NCI-H748 treated with DMSO at 0.1 percent for 48 hours (cell line): ENCODE measurements around the gene FICD.
"Not testable (repeated sequence)": the region's sequence is repeated elsewhere in the genome, so short reads cannot be mapped to it uniquely, and the experiment has no call there.

Experiments
- DNase-seq: peaks from one replicate; lab custom pipeline; 2025; lab: John Stamatoyannopoulos, UW

The FICD gene

DNA sequence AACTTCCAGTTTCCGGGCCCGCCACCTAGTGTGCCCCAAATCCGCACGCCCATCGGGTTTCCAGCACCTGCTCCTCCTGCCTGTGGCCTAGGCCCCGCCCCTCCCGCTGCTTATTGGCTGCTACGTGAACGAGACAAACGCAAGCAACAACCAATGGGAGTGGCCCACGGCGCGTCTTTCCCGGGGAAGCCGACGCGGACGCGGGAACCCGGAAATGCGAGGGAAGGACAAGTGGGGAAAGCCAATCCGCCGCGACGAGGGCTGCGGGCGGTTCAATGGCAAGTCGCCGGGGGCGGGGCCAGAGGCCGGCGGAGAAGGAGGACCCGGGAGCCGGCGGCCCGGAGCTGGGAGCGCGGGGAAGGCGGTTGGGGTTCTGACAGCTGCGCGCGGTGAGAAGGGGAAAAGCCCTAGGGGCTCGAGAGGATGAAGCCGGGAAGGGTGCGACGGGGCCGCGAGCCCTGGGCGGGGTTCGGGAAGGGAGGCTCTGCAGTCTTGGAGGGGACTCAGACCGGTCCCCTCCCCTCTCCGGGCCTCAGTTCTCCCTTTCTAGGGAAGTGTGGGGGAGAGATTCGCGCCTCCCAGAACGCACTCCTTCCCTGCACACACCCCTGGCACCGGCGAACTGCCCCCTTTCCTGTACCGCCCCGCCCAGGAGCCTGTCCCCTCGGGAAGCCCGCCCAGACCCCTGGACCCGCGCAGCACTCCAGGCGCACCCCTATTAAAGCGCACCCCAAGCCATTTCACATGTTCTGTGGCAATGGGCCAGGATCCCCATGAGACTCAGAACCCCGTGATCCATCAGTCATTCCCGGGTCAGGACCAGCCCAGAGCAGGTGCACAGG is at the start of gene FICD:
Gene FICD (plus strand): TSS at position 305 of the 842 bp plus-strand sequence. CDS start 1,696 bp downstream, outside the sequence.
- DNase-seq: peak; percentile 97

DNA sequence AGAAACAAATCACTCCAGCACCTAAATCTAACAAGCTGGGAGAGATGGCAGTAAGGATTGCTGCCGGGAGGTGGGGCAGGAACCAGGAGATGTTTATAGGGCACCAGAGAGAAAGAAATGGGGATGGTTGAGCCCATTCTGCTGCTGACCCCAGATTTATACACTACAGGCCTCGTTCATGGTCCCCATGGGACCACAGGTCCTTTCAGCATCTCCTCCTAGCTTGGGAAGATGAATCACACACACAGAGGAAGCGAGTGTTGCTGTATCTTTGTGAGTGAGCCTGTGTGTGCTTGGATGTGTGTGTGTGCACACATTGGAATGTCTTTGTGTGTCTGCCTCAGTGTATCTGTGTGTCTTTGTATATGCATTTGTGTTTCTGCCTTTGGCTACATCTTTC is 49.7 kb upstream of the FICD start:
- DNase-seq: no peak

DNA sequence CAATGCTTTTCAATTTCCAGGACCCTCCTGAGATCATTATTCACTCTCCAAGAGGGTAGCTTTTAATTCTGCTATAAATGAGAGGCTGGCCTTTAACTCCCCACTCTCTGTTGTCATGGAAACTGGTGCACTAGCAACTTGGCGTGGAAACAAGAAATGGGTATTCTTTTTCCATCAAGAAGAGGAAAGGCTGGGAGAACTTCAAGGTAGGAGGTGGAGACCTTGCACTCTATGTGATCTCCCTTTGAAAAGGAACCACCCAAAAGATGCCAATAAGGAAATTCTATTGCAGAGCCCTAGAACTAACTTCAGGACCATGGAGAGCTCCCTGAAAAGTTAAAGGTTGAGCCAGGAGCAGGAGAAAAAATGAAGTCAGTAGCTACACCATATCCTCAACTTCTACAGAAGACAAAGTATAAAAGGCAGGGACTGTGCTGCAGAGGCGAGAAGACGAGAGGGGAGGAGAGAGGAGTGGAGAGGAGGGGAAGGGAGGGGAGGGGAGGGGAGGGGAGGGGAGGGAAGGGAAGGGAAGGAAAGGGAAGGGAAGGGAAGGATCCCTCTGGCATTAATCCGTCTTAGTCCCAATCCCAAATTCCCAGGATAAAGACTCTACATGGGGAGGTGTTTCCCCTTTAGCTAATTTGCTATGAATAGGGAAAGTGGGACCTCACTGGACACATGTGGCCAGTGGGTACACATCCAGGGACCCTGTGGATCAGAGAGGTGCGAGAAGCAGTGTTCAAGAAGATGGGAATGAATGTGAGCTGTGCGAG is 46.7 kb upstream of the FICD start:
- DNase-seq: no peak

DNA sequence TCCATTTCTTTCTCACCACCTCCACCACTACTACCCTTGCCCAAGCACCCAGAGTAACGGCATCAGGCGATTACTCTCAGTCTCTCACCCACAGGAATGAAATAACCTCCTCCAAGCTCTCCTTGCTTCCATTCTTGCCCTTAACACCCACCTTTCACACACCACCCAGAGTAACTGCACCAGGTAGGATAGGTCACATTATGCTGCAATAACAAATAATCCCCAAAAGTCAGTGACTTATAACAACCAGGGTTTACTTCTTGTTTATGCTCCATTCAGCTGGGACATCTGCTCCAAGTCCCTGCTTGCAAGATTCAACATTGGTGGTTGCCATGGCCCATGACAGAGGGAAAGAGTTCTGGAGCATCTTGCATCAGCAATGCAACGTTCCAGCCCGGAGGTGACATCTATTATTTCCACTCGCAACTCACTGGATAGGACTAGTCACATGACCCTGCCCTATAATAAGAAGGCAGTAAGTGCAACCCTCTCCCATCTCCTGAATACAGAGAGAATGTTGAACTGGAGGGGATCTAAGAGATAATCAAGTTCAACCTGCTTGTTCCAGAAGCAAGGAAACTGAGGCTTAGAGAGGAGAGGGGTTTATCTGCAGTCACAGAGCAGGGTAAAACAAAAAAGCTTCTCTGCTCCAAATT is 41.5 kb upstream of the FICD start:
- DNase-seq: no peak

DNA sequence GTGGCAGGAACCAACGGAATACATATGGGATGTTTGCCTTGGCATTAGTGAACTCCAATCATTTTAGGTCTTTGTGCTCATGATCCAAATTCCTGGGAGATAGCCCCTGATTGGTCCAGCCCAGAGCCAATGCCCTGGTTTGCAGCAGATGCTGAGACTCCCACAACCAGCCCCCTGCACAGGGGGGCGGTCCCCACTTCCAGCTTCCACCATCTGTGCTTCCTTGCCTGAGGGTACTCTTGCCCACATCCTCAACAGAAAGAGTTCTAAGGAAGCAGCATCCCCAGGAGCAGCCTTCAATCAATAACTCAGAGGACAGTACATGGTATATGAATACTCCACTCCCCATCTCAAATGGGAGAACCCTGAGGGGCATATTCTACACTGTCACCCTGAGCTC is 39.7 kb upstream of the FICD start:
- no peak for DNase-seq

DNA sequence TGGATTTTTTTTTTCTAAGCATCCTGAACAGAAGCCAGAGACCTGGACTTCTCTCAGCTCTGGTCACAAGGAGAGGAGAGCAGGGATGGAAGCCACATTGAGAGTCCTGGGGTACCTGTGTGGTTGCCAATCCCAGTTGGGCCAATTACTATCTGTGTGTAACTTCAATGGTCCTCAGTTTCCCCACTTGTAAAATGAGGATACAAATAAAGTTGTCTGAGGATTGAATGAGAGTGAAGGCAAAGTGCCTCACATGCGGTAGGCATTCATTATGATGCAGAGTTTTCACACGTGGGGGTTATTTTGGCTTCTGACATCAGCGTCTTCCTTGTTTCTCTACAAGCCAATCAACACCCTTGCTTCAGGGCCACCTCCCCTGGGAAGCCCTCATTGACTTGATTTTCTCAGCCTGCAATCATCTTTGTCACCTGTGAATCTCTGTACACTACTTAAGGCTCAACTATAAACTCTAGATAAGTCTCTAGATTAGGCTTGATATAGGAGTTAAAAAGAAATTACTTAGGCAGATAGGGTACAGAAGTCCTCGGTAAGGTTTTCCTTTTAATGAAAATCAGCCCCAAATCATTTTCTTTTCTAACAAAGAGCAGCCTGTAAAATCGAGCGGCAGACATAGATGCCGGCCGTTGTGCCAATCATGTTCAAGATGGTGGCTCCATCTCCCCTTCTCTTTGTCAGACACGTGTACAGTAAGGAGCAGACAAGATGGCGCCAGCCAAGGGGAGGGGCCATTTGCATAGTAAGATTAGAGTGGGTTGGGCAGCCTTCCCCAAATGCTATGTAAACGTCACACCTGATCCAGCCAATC is 37.8 kb upstream of the FICD start:
- DNase-seq: no peak

DNA sequence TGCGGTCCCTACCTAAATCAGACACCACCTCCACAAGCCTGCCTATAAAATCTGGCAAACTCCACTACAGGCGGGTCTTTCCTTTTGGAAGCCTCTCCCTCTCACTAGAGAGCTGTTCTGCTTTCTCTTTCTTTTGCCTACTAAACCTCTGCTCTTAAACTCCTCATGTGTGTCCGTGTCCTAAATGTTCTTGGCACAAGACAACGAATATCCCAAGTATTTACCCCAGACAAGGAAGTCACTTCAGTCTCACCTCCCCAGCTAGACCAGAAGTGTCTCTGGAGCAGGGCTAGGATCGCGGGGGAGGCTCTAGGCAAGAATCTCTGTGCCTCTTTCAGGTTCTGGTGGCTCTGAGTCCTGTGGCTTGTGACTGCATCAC is 37.2 kb upstream of the FICD start:
- no peak for DNase-seq

DNA sequence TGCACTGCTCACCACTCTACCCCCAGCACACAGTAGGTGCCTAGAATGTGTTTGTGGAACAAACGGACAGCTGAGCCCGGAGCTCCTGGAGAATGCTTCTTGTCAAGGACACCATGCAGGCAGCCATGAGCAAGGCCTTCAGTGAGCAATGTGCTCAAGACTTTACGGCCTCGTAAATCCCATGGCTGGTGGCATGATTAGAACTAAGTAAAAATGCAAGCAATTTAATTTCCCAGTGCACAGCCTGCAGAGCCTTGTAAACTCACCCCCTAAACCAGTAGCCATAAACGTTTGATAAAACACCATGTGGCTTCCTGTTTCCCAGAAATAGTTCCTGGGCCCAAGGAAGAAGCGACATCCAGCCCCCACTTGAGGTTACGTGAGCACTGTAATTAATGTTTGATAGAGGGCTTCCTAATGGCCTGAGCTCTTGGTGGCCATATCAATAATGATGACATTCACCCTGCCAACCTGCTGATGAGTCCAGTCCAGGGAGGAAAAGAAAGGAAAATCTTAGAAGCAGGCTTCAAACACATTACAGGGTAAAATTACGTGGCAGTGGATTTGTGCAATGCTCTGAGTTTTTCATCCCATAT is 36.4 kb upstream of the FICD start:
- no peak for DNase-seq

DNA sequence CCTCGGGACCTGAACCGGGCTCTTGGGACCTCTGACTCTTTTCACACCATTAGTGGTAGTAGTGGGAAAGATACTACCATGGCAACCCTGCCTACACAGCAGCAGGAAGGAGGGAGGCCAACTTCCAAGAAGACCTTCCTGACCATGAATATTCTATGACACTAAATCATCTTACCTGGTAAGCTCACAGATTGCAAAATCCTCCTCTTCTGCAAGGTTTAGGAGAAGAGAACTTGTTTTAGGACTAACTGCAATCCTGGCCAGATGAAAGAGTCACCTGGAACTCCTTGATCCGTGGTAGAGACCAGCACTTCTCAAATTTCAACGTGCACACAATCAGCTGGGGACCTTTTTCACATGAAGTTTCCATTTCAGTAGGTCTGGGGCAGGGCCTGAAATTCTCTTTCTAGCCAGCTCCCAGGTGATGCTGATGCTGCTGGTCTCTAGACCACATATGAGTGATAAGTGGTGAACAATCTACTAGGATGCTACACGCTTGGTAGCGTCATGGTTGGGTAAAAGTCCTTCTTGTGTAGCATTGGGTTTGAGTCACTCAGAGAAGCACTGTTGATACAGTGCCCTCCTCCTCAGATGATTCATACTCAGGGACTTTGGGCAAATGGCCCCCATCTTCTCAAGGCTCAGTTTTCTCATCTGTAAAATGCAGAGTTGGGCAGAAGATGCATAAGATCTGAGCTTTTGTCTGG is 35.6 kb upstream of the FICD start:
- no peak for DNase-seq

DNA sequence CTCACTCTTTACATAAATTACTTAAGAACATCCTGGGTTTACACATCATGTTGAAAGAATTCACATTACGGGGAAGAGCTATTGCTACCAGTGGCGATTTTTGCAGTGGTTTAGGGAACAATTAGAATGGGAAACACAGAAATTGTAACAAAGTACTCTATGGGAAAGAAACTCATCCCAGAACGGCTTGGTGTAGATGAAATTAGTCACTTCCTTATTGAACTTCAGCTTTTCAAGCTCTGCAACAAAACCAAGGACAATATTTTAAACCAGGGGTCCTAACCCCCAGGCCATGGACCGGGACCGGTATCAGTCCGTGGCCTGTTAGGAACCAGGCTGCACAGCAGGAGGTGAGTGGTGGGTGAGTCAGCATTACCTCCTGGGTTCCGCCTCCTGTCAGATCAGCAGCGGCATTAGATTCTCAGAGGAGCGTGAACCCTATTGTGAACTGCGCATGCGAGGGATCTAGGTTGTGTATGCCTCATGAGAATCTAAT is 32.3 kb upstream of the FICD start:
- DNase-seq: no peak

DNA sequence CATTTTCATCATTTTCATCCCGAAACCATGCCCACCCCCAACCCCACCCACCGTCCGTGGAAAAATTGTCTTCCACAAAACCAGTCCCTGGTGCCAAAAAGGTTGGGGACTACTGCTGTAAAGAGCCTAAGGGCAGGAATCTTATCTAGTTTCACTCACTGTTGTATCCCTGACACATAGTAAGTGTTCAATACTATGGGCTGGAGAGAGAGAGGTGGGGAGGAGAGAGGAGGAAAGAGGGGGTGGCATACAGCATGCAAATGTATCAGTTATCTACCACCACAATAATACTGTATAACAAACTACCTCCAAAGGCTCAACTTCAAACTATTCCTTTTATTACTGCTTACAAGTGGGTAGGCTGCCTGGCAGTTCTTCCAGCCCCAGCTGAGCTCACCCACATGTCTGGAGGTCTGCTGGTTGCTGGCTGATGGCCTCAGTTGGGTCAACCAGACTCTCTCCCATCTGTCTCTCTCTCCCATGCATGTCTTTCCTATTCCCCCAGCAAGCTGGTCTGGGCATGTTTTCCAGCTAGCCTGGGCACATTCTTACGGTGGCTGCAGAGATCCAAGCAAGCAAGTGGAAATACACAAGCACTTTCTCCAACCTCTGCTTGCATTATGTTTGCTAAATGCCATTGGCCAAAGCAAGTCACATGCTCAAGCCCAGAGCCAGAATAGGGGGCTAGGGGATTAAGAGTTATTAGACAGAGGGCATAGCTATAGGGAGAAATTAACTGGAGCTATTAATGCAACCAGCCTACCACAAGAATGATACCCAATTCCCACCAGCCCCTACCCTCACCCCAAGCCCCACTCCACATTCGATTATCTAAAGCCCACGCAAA is 31.6 kb upstream of the FICD start:
- DNase-seq: no peak

DNA sequence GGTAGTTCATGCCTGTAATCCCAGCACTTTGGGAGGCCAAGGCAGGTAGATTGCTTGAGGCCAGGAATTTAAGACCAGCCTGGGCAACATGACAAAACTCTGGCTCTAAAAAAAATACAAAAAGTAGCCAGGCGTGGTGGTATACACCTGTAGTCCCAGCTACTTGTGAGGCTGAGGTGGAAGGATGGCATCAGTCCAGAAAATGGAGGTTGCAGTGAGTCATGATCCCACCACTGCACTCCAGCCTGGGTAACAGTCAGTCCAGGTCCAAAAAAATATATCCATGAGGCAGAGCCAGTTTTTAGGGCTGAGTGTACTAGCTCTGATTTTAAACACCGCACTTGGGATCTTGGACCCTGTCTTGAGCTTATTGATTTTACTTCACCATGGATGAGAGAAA is 30.6 kb upstream of the FICD start:
- DNase-seq: no peak

DNA sequence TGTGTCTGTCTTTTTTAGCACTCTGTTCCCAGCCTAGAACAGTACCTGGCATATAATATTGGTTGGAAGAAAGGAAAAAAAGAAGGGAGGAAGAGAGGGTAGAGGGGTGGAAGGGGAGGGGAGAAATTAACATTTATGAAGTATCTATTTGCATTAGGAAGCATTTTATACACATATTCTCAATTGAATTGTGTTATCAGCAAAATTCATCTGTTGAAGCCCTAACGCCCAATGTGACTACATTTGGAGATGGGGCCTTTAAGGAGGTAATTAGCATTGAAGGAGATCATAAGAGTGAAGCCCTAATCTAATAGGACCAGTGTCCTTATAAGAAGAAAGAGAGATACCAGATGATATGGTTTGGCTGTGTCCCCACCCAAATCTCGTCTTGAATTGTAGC is 30.2 kb upstream of the FICD start:
- no peak for DNase-seq

DNA sequence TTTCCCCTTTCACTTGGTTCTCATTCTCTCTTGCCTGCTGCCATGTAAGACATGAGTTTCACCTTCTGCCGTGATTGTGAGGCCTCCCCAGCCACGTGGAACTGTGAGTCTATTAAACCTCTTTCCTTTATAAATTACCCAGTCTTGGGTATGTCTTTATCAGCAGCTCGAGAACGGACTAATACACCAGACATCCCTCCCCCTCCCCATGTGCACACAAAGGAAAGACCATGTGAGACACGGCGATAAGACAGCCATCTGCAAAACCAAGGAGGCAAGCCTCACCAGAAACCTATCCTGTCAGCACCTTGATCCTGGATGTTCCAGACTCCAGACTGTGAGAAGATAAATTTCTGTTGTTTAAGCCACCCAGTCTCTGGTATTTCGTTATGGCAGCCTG is 29.7 kb upstream of the FICD start:
- not testable (repeated sequence) for DNase-seq

DNA sequence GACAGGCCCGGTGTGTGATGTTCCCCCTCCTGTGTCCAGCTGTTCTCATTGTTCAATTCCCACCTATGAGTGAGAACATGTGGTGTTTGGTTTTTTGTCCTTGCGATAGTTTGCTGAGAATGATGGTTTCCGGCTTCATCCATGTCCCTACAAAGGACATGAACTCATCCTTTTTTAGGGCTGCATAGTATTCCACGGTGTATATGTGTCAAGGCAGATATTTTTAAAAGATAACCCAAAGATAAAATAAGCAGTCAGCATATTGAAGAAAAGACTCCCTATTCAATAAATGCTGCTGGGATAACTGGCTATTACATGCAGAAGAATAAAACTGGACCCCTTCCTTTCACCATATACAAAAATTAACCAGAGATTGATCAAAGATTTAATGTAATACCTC is 28.0 kb upstream of the FICD start:
- DNase-seq: not testable (repeated sequence)

DNA sequence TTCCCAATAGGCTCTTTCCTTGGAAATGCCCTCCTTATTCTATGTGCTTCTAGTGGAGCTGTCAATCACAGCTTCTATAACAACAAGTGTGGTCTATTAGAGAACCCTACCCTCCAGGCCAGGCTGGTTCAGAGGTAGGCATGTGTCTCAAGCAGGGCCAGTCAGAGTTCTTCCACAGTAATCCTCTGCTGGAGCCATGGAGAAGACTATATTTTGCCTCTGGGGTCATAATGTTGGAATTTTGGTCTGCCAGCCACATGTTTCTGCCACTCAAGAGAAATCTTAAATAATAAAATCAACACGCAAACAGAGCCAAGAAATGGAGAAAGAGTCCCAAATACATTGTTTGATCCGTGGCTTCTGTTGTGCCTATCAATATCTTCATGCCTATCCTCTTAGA is 23.8 kb upstream of the FICD start:
- no peak for DNase-seq

DNA sequence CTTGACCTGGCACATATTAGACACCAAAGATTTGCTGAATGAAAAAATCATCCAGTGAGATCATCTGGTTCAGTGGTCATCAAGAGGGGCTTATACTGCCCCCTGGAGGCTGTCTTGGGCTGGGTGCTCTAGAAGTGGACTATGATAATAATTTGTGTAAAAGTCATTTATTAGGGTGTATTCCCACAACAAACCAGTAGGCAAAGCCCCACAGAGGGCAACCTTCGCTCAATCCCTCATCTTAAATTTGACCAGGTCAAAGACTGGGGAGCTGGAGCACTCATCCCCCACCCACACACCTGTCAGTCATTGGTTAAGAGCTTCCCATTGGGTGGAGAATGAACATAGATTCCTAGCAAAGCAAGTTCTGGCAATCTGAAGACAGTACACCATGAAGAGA is 20.0 kb upstream of the FICD start:
- no peak for DNase-seq

DNA sequence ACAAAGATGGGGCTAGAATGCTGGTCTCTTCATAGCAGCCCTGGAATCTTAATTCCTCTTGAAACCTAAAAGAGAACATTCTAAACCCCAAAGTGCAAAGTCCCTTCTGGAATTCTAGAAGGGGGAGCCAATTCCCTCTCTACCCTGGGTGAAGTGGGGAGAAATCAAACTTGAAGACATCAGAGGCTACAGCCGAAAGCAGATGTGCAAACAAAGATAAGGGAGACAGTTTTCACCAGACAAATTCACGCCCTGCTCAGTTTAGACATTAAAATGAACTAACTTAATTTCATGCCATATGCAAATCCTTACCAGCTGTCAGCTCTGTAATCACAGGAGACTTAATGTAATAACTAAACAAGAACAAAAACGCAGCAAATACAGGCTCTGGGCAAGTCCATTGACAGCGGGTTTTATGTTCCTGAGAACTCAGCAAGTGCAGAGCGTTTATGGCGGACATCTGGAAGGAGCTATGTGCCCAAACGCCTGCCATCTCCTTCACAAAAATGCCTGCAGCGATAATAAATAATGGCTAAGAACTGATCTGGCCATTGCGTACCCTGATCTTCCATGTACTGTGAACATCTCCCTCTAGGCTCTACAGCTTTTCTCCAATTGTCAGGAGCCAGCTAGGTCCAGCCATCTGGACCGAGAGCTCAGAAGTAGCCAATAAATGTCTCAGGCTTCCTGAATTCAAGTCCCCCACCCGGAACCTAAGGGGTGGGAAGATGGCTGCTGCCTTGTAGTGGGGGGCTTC is 19.1 kb upstream of the FICD start:
- no peak for DNase-seq

DNA sequence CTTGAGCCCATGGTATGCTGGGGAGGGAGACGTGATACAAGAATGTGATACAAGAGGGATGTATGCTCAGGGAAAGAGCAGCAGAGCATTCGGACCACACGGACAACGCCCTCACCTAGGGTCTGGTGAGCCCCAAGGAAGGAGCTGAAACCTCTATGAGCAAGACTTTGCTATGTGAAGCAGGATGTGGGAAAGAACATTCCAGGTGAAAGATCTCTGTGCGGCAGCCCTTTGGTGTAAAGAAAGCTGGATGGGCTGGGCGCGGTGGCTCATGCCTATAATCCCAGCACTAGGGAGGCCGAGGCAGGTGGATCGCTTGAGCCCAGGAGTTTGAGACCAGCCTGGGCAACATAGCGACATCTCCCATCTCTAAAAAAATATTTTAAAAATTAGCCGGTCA is 16.9 kb upstream of the FICD start:
- DNase-seq: no peak
